DOHH2 (cell line): ENCODE data around the gene TSHZ3.

Experiments
- H3F3A ChIP-seq: fragments of 200-600 bp; sonication (generic), shearing (Covaris generic); 2 replicates; pipeline ENCODE4 v1.6.0; 2016; ENCODE audit warnings: antibody characterized with exemption, mild to moderate bottlenecking; ENCODE audit not compliant: control insufficient read depth, insufficient read depth
- H3K27ac ChIP-seq: fragments of 200-600 bp; sonication (generic); 2 replicates; pipeline ENCODE4 v1.5.1; 2014; ENCODE audit warnings: low read depth, mild to moderate bottlenecking, low read length, moderate library complexity
- H3K27me3 ChIP-seq: fragments of 200-600 bp; sonication (generic); 2 replicates; pipeline ENCODE4 v1.6.1; 2014; ENCODE audit warnings: mild to moderate bottlenecking, low read length, mixed read lengths; ENCODE audit not compliant: control insufficient read depth
- H3K36me3 ChIP-seq: fragments of 200-600 bp; sonication (generic); 2 replicates; pipeline ENCODE4 v1.6.1; 2014; ENCODE audit warnings: mild to moderate bottlenecking, low read length, moderate library complexity, mixed read lengths; ENCODE audit not compliant: control insufficient read depth
- H3K4me1 ChIP-seq: fragments of 200-600 bp; sonication (generic); 2 replicates; pipeline ENCODE4 v1.6.1; 2014; ENCODE audit warnings: mild to moderate bottlenecking, low read length, mixed read lengths; ENCODE audit not compliant: control insufficient read depth
- H3K4me2 ChIP-seq: fragments of 200-600 bp; sonication (generic); 2 replicates; pipeline ENCODE4 v1.6.0; 2014; ENCODE audit warnings: mild to moderate bottlenecking, low read length, moderate library complexity
- H3K4me3 ChIP-seq: fragments of 200-600 bp; sonication (generic); 2 replicates; pipeline ENCODE4 v1.5.1; 2014; ENCODE audit warnings: mild to moderate bottlenecking, low read length, mixed read lengths
- H3K79me2 ChIP-seq: fragments of 200-600 bp; sonication (generic); 2 replicates; pipeline ENCODE4 v1.6.1; 2014; ENCODE audit warnings: mild to moderate bottlenecking, low read length, mixed read lengths; ENCODE audit not compliant: control insufficient read depth
- H3K9me2 ChIP-seq: fragments of 200-600 bp; sonication (generic); replicated peaks from 2 replicates; pipeline ENCODE4 v1.6.1; 2014; ENCODE audit warnings: mild to moderate bottlenecking, low read length, mixed read lengths; ENCODE audit not compliant: control insufficient read depth
- H3K9me3 ChIP-seq: fragments of 200-600 bp; sonication (generic); 2 replicates; pipeline ENCODE4 v1.6.1; 2014; ENCODE audit warnings: antibody characterized with exemption, low read length, mixed read lengths; ENCODE audit not compliant: control insufficient read depth, insufficient read depth
- H4K20me1 ChIP-seq: fragments of 200-600 bp; sonication (generic); 2 replicates; pipeline ENCODE4 v1.6.0; 2014; ENCODE audit warnings: low read depth, mild to moderate bottlenecking, antibody characterized with exemption, low read length, moderate library complexity; ENCODE audit not compliant: control insufficient read depth, insufficient read depth
- EZH2phosphoT487 ChIP-seq: fragments of 200-600 bp; sonication (generic); IDR thresholded peaks from 2 replicates; pipeline ENCODE4 v1.6.1; 2017; ENCODE audit warnings: borderline replicate concordance, mild to moderate bottlenecking, antibody characterized with exemption, low read length, moderate library complexity, mixed read lengths
- TF ChIP-seq, protein P1 (sequence below): fragments of 200-600 bp; sonication (generic); IDR thresholded peaks from one replicate; pipeline ENCODE4 v1.5.1; 2014; ENCODE audit warnings: antibody characterized with exemption, mild to moderate bottlenecking, low read depth, low read length; ENCODE audit not compliant: poor library complexity, severe bottlenecking

TSHZ3 gene

DNA sequence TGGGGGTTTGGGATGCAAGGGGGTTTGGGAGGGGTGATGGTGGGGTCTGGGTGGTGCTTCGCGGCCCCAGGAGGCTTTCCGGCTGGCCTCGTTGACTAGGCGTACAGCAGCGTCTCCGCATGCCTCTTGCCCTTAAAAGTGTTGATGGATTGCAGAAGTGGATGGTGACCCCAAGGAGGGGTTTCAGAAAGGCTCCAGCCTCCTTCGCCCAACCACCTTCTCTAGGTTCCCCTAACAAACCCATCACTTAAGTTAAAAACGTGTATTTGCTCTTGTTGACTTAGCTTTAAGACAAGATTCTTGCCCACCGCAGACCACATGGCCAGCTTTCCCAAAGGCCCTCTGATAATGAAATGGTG lies 8.1 kb upstream of the TSHZ3 start:
- Histone ChIP-seq H3K4me2 (no peak overlapping the region), H3K4me1 (no peaks in the 10 kb centered on the region), H3K27ac (no peak overlapping the region), H3K9me2 (no peaks in the 10 kb centered on the region), H3K36me3 (no peaks in the 10 kb centered on the region), H3K9me3 (peaks cover under 1% of the 10 kb centered on the region; the same call in 1 of the 2 replicates), H3F3A (no peaks in the 10 kb centered on the region), H4K20me1 (no peaks in the 10 kb centered on the region), H3K4me3 (no peak overlapping the region), H3K27me3 (no peaks in the 10 kb centered on the region), H3K79me2 (no peaks in the 10 kb centered on the region)
- TF ChIP-seq, protein P1, sequence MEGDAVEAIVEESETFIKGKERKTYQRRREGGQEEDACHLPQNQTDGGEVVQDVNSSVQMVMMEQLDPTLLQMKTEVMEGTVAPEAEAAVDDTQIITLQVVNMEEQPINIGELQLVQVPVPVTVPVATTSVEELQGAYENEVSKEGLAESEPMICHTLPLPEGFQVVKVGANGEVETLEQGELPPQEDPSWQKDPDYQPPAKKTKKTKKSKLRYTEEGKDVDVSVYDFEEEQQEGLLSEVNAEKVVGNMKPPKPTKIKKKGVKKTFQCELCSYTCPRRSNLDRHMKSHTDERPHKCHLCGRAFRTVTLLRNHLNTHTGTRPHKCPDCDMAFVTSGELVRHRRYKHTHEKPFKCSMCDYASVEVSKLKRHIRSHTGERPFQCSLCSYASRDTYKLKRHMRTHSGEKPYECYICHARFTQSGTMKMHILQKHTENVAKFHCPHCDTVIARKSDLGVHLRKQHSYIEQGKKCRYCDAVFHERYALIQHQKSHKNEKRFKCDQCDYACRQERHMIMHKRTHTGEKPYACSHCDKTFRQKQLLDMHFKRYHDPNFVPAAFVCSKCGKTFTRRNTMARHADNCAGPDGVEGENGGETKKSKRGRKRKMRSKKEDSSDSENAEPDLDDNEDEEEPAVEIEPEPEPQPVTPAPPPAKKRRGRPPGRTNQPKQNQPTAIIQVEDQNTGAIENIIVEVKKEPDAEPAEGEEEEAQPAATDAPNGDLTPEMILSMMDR = no peak
- TF ChIP-seq EZH2phosphoT487 = no peak

DNA sequence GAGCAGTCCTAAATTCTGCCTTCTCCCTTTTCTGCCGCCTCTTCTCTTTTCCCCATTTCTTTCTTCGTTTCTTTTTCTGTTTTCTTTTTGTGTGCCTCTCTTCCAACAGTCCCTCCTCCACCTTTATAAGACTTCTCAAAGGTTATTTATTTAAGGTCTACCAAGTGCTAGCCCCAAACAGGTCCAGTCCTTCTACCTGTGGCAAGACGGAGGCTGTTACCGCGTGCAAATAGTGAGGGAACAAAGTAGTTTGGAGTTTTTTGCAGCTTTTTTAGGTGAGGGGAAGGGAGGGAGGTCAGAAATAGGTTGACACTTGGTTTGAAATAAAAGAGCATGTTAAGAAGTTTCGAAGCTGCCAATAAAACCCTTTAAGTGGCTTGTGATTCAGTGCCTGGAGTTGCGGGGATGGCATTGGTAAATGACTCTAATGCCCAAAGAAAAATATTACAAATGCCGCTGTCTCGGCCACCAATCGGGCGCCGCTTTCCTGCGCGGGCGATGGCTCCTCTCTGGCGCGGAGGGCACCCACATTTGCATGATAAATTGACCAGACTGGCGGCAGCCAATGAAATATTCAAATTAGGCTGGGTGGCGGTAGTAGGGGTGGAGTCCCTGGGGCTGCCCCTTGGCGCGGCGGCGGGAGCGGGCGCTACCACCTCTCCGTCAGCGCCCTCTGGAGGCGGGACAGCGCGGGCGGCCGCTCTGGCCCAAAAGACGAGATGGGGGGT lies 7.5 kb upstream of the TSHZ3 start:
- Histone ChIP-seq H4K20me1 (no peaks in the 10 kb centered on the region), H3K4me3 (no peak overlapping the region), H3K4me1 (no peaks in the 10 kb centered on the region), H3K9me2 (no peaks in the 10 kb centered on the region), H3K27ac (no peak overlapping the region), H3K36me3 (no peaks in the 10 kb centered on the region), H3K4me2 (no peak overlapping the region), H3F3A (no peaks in the 10 kb centered on the region), H3K79me2 (no peaks in the 10 kb centered on the region), H3K9me3 (peaks cover 6% of the 10 kb centered on the region), H3K27me3 (no peaks in the 10 kb centered on the region)
- TF ChIP-seq, protein P1 = no peak
- TF ChIP-seq EZH2phosphoT487 = no peak

DNA sequence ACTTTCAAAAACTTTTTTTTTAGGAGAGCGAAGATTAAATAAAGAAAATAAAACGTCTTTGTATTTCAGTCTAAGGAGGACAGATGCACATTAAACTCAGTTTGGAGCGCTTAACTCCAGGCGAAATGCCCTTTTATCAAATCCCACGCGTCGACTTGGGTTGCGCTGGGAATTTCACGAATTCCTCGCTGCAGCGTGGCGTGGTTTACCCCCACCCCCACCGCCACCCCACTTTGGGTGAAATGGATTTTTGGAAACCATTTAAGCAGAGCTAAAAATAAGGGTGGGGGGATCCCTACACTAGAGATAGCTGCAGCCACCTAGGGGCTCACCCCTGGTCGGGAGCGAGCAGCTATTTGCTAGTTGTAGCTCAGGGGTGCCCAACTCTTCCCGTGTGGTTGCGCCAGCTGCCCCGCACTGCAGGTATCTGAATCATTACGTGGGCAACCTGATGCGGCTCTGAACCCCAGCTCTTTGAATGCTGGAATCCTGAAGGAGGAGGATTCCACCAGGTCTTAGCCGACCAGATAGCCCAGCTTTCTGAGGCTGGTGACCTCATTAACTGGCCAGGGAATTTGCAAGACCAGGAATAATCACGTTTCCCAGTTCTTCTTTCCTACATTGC lies 6.5 kb upstream of the TSHZ3 start:
- Histone ChIP-seq H3K4me2 (no peak overlapping the region), H3K4me3 (no peak overlapping the region), H4K20me1 (no peaks in the 10 kb centered on the region), H3K4me1 (no peaks in the 10 kb centered on the region), H3K79me2 (no peaks in the 10 kb centered on the region), H3K27ac (no peak overlapping the region), H3K9me3 (peaks cover 7% of the 10 kb centered on the region), H3K36me3 (no peaks in the 10 kb centered on the region), H3K27me3 (no peaks in the 10 kb centered on the region), H3K9me2 (no peaks in the 10 kb centered on the region), H3F3A (no peaks in the 10 kb centered on the region)
- TF ChIP-seq, protein P1 = no peak
- no peak for TF ChIP-seq EZH2phosphoT487
